CD8-positive, alpha-beta memory T cell (primary cell): ENCODE results near the gene PRIMA1. TPM values are rescaled to one million over a fixed set of nuclear protein-coding genes. Genes with fewer than 3 reads are reported as not detected.

Experiments
- CTCF ChIA-PET: fragments of 350-600 bp; sonication (Branson Sonifier 250); formaldehyde crosslinking; loops from one replicate; lab custom pipeline; 2021; ENCODE audit warnings: antibody characterized with exemption; lab: Charles Lee
- POLR2A ChIA-PET: fragments of 350-600 bp; sonication (Branson Sonifier 250); formaldehyde crosslinking; loops from one replicate; lab custom pipeline; 2021; ENCODE audit warnings: antibody characterized with exemption; lab: Charles Lee
- DNase-seq, 5 donors: peaks; one replicate each; pipeline versions ENCODE4 v3.0.0 to v3.0.0-alpha.2; 2020 to 2022; ENCODE audit warnings: mixed read lengths in 1 of 5
- H3K27ac ChIP-seq: one replicate; pipeline ENCODE4 v1.7.0; 2013; ENCODE audit warnings: low read depth, mild to moderate bottlenecking, low read length, moderate library complexity
- H3K27me3 ChIP-seq: 2 replicates; pipeline ENCODE4 v1.7.0; 2013; ENCODE audit warnings: low read length, mild to moderate bottlenecking; ENCODE audit not compliant: insufficient read depth, poor library complexity, severe bottlenecking
- H3K36me3 ChIP-seq: 2 replicates; pipeline ENCODE4 v1.7.0; 2013; ENCODE audit warnings: mild to moderate bottlenecking, low read length, moderate library complexity; ENCODE audit not compliant: insufficient read depth
- H3K4me1 ChIP-seq: 2 replicates; pipeline ENCODE4 v1.7.0; 2013; ENCODE audit warnings: mild to moderate bottlenecking, low read length, moderate library complexity; ENCODE audit not compliant: insufficient read depth
- H3K4me3 ChIP-seq: 2 replicates; pipeline ENCODE4 v1.7.0; 2013; ENCODE audit warnings: mild to moderate bottlenecking, low read length
- H3K9me3 ChIP-seq: 2 replicates; pipeline ENCODE4 v1.7.0; 2013; ENCODE audit warnings: mild to moderate bottlenecking, low read length
- H3K27ac Mint-ChIP-seq, 8 donors: one replicate each; pipeline ENCODE4 v1.8.0; 2020 to 2021; ENCODE audit warnings: mixed read lengths in 8 of 8, mild to moderate bottlenecking in 6 of 8, inconsistent platforms in 3 of 8, moderate library complexity in 3 of 8
- H3K27me3 Mint-ChIP-seq, 2 donors: one replicate each; pipeline ENCODE4 v1.8.0; 2020 to 2021; ENCODE audit warnings: mixed read lengths in 2 of 2, mild to moderate bottlenecking in 1 of 2, moderate library complexity in 1 of 2
- H3K36me3 Mint-ChIP-seq, 3 donors: one replicate each; pipeline ENCODE4 v1.8.0; 2020 to 2021; ENCODE audit warnings: mixed read lengths in 3 of 3, inconsistent platforms in 1 of 3, mild to moderate bottlenecking in 1 of 3
- H3K4me1 Mint-ChIP-seq, 3 donors: one replicate each; pipeline ENCODE4 v1.8.0; 2020 to 2021; ENCODE audit warnings: mixed read lengths in 3 of 3, inconsistent platforms in 1 of 3, mild to moderate bottlenecking in 1 of 3
- H3K4me3 Mint-ChIP-seq, 7 donors: one replicate each; pipeline ENCODE4 v1.8.0; 2020 to 2021; ENCODE audit warnings: mixed read lengths in 7 of 7, mild to moderate bottlenecking in 6 of 7, moderate library complexity in 4 of 7, inconsistent platforms in 2 of 7
- H3K9me3 Mint-ChIP-seq, 5 donors: one replicate each; pipeline ENCODE4 v1.8.0; 2020 to 2022; ENCODE audit warnings: mixed read lengths in 5 of 5, mild to moderate bottlenecking in 3 of 5, moderate library complexity in 2 of 5, inconsistent platforms in 1 of 5
- polyA plus RNA-seq: library from polyadenylated mRNA; unstranded; fragments of 300-500 nt; fragmentation: Illumina TruSeq; gene quantifications from one replicate; pipeline ENCODE4 v1.2.3, GENCODE V29; 2021
- total RNA-seq, 2 experiments: library from RNA; stranded (reverse); gene quantifications; one replicate each; pipeline ENCODE4 v1.2.3, GENCODE V29; 2021

PRIMA1 gene
- total and polyA plus RNA-seq, 3 experiments from 2014 or later = not detected

DNA sequence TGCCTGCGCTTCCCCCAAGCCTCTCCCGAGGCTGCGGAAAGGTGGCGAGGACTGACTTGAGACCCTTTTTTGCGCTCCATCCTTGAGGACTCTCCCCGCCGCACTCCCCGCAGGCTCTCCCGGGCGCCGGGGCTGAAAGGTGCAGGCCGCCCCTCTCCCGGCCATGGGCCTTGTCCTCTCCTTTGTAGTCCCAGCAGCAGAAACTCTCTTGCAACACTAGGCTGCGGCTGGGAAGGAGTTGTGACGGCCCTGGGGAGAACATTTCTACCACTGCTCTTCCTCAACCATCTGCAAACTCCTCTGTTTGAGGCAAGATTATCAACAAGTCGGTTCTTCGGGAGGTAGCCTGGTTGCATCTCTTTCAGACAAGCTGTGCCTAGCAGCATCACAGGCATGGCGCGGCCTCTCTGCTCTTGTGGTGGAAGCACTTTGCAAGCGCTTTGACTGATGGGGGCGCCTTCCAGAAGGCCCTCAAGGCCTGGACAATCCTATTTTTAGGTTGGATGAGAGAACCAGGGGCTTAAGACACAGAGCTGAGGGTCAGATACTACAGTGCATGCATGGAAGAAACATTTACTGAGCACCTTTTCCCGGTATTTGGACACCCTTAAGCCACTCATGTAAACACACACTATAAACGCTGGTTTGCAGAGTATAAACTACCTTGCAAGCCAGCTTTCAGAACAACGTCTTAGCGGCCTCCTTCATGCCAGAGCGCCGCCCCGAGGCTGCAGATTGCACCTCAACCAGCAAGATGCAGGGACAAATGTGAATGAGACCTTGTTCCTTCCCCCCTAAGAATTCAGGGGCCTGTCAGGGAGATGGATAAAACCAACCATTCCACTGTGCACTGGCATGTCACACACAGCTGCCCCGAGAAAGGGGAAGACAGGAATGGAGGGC is 1.2 kb upstream of the PRIMA1 start:
- H3K27me3 Mint-ChIP-seq = peaks cover 44 to 81% of the 10 kb centered on the region in 2 donors
- H3K4me3 Mint-ChIP-seq = no peak overlapping the region
- H3K36me3 ChIP-seq = no peaks in the 10 kb centered on the region
- peaks cover 6% of the 10 kb centered on the region for H3K27me3 ChIP-seq
- no peaks in the 10 kb centered on the region for H3K9me3 ChIP-seq
- no peaks in the 10 kb centered on the region for H3K4me1 ChIP-seq
- H3K4me3 ChIP-seq = no peak overlapping the region
- no peaks in the 10 kb centered on the region for H3K9me3 Mint-ChIP-seq
- CTCF ChIA-PET = no interaction called here
- no peak for DNase-seq
- no peak overlapping the region for H3K27ac Mint-ChIP-seq
- POLR2A ChIA-PET = no interaction called here
- H3K27ac ChIP-seq = no peak overlapping the region
- peaks cover 0 to 11% (median 3%) of the 10 kb centered on the region in 3 donors for H3K4me1 Mint-ChIP-seq
- no peaks in the 10 kb centered on the region for H3K36me3 Mint-ChIP-seq

DNA sequence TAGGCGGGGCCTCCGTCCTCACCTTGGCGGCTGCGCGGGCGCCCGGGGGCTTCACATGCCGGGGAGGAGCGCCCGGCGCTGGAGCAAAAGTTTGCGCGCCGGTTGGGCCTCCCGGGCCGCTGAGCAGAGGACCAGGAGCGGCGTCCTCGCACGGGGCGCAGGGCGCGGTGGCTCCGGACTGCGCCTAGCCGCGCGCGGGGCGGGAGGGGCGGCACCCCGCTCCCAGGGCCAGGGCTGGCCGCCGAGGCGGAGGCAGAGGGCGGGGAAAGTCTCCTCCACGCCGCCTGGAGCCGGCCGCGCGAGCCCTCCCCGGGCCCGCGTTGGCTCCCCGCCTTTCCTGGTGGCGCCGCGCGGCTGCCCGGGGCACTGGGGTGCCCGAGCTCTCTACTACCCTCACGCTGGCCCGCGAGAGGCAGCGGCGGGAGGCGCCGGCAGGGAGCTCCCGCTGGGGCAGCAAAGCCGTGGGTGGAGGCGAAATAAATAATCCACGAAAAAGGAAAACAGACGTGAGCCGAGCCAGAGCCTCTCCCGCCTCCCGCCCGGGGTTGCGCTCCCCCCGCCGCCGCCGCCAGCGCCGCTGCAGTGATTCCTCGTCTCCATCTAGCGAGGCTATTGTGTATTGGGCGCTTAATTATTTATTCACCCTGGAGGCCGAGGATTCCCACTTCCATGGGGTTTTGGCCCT is 400 bp upstream of the PRIMA1 start:
- Mint-ChIP-seq H3K27me3 (peaks cover 44 to 82% of the 10 kb centered on the region in 2 donors), H3K27ac (no peak overlapping the region), H3K36me3 (no peaks in the 10 kb centered on the region), H3K4me3 (no peak overlapping the region), H3K4me1 (peaks cover 0 to 11% (median 3%) of the 10 kb centered on the region in 3 donors), H3K9me3 (no peaks in the 10 kb centered on the region)
- Histone ChIP-seq H3K36me3 (no peaks in the 10 kb centered on the region), H3K4me1 (no peaks in the 10 kb centered on the region), H3K27me3 (peaks cover 6% of the 10 kb centered on the region), H3K4me3 (no peak overlapping the region), H3K27ac (no peak overlapping the region), H3K9me3 (no peaks in the 10 kb centered on the region)
- ChIA-PET CTCF (no interaction called here), POLR2A (no interaction called here)
- DNase-seq = no peak

GRCh38 chr14:93787465-93788292 is 606 bp downstream of the PRIMA1 start:
- Mint-ChIP-seq H3K27me3 (peaks cover 40 to 80% of the 10 kb centered on the region in 2 donors), H3K9me3 (no peaks in the 10 kb centered on the region), H3K4me3 (no peak overlapping the region), H3K36me3 (no peaks in the 10 kb centered on the region), H3K27ac (no peak overlapping the region), H3K4me1 (peaks cover 0 to 11% (median 3%) of the 10 kb centered on the region in 3 donors)
- Histone ChIP-seq H3K4me1 (no peaks in the 10 kb centered on the region), H3K27ac (no peak overlapping the region), H3K27me3 (peaks cover 6% of the 10 kb centered on the region), H3K4me3 (no peak overlapping the region), H3K36me3 (no peaks in the 10 kb centered on the region), H3K9me3 (no peaks in the 10 kb centered on the region)
- ChIA-PET POLR2A (no interaction called here), CTCF (no interaction called here)
- DNase-seq = no peak

GRCh38 chr14:93785423-93785822 is 2.9 kb downstream of the PRIMA1 start:
- Mint-ChIP-seq H3K27me3 (peaks cover 31 to 58% of the 10 kb centered on the region in 2 donors), H3K9me3 (no peaks in the 10 kb centered on the region), H3K36me3 (no peaks in the 10 kb centered on the region), H3K27ac (no peak overlapping the region), H3K4me1 (peaks cover 0 to 11% (median 3%) of the 10 kb centered on the region in 3 donors), H3K4me3 (no peak overlapping the region)
- H3K9me3 ChIP-seq = no peaks in the 10 kb centered on the region
- POLR2A ChIA-PET = no interaction called here
- CTCF ChIA-PET = no interaction called here
- DNase-seq = no peak
- H3K4me1 ChIP-seq = no peaks in the 10 kb centered on the region
- H3K36me3 ChIP-seq = no peaks in the 10 kb centered on the region
- peaks cover 6% of the 10 kb centered on the region for H3K27me3 ChIP-seq
- no peak overlapping the region for H3K27ac ChIP-seq
- H3K4me3 ChIP-seq = no peak overlapping the region

GRCh38 chr14:93784878-93785277 is 3.4 kb downstream of the PRIMA1 start:
- Histone ChIP-seq H3K27me3 (peaks cover 6% of the 10 kb centered on the region), H3K4me1 (no peaks in the 10 kb centered on the region), H3K27ac (no peak overlapping the region), H3K4me3 (no peak overlapping the region), H3K36me3 (no peaks in the 10 kb centered on the region), H3K9me3 (no peaks in the 10 kb centered on the region)
- ChIA-PET POLR2A (no interaction called here), CTCF (no interaction called here)
- no peaks in the 10 kb centered on the region for H3K9me3 Mint-ChIP-seq
- no peaks in the 10 kb centered on the region for H3K36me3 Mint-ChIP-seq
- H3K4me1 Mint-ChIP-seq = peaks cover 0 to 11% (median 3%) of the 10 kb centered on the region in 3 donors
- H3K27me3 Mint-ChIP-seq = peaks cover 27 to 52% of the 10 kb centered on the region in 2 donors
- DNase-seq = no peak
- no peak overlapping the region for H3K27ac Mint-ChIP-seq
- no peak overlapping the region for H3K4me3 Mint-ChIP-seq

- Mint-ChIP-seq H3K4me3 (no peak overlapping the region), H3K27ac (no peak overlapping the region), H3K27me3 (peaks cover 5 to 23% of the 10 kb centered on the region in 2 donors), H3K4me1 (no peaks in the 10 kb centered on the region), H3K9me3 (no peaks in the 10 kb centered on the region), H3K36me3 (no peaks in the 10 kb centered on the region)
- ChIA-PET POLR2A (interaction anchor here (1.2 kb wide), 1 partner anchor 25 kb away, joined by 4 read pairs; no protein-coding TSS in a partner anchor), CTCF (no interaction called here)
- Histone ChIP-seq H3K27ac (no peak overlapping the region), H3K36me3 (no peaks in the 10 kb centered on the region), H3K4me1 (no peaks in the 10 kb centered on the region), H3K9me3 (no peaks in the 10 kb centered on the region), H3K4me3 (no peak overlapping the region), H3K27me3 (no peaks in the 10 kb centered on the region)
- DNase-seq = no peak
Observed at GRCh38 chr14:93780813-93781400, 7.4 kb downstream of the PRIMA1 start.

- Histone ChIP-seq H3K4me1 (no peaks in the 10 kb centered on the region), H3K9me3 (no peaks in the 10 kb centered on the region), H3K36me3 (no peaks in the 10 kb centered on the region), H3K4me3 (no peak overlapping the region), H3K27ac (no peak overlapping the region), H3K27me3 (no peaks in the 10 kb centered on the region)
- H3K4me3 Mint-ChIP-seq = no peak overlapping the region
- POLR2A ChIA-PET = no interaction called here
- H3K9me3 Mint-ChIP-seq = no peaks in the 10 kb centered on the region
- H3K36me3 Mint-ChIP-seq = no peaks in the 10 kb centered on the region
- no peak overlapping the region for H3K27ac Mint-ChIP-seq
- peaks cover 0 to 11% of the 10 kb centered on the region in 2 donors for H3K27me3 Mint-ChIP-seq
- no peak for DNase-seq
- no peaks in the 10 kb centered on the region for H3K4me1 Mint-ChIP-seq
- CTCF ChIA-PET = no interaction called here
Observed at GRCh38 chr14:93778856-93779629, 9.2 kb downstream of the PRIMA1 start.
